Activated CD4-positive, alpha-beta T cell treated with anti-CD3 and anti-CD28 coated beads for 4 hours (primary cell): ENCODE measurements around the gene TASP1.
"Not testable (repeated sequence)": the region's sequence is repeated elsewhere in the genome, so short reads cannot be mapped to it uniquely, and the experiment has no call there.

ENCODE experiments used
- DNase-seq, 2 donors: peaks; one replicate each; pipeline ENCODE4 v3.0.0-alpha.2; 2020

Gene TASP1

GRCh38 chr20:13638496-13639149 is at the start of gene TASP1:
TSS of gene TASP1 (minus strand) at chr20:13638932. CDS start at chr20:13630078, 8,854 bp downstream.
- DNase-seq, result peak; percentile 97 to 98

GRCh38 chr20:13687815-13688214 is 49.1 kb upstream of the TASP1 start:
- DNase-seq, result no peak

GRCh38 chr20:13685623-13686022 is 46.9 kb upstream of the TASP1 start:
- DNase-seq, result no peak

- DNase-seq, result no peak
Observed at GRCh38 chr20:13684566-13685222, 46.0 kb upstream of the TASP1 start.

- DNase-seq, result no peak
Observed at GRCh38 chr20:13683833-13684232, 45.1 kb upstream of the TASP1 start.

GRCh38 chr20:13681248-13682125 is 42.8 kb upstream of the TASP1 start:
- no peak for DNase-seq

GRCh38 chr20:13678944-13679343 is 40.2 kb upstream of the TASP1 start:
- DNase-seq, result no peak

GRCh38 chr20:13677241-13677640 is 38.5 kb upstream of the TASP1 start:
- no peak for DNase-seq

GRCh38 chr20:13676682-13677081 is 38.0 kb upstream of the TASP1 start:
- DNase-seq, result no peak

- DNase-seq, result no peak
Observed at GRCh38 chr20:13672690-13673089, 34.0 kb upstream of the TASP1 start.

GRCh38 chr20:13671916-13672378 is 33.2 kb upstream of the TASP1 start:
- DNase-seq, result no peak

- DNase-seq, result no peak
Observed at GRCh38 chr20:13671512-13671911, 32.8 kb upstream of the TASP1 start.

GRCh38 chr20:13670160-13670559 is 31.4 kb upstream of the TASP1 start:
- DNase-seq, result no peak

- DNase-seq, result no peak
Observed at GRCh38 chr20:13665709-13666395, 27.1 kb upstream of the TASP1 start.

GRCh38 chr20:13661070-13661685 is 22.4 kb upstream of the TASP1 start:
- no peak for DNase-seq

GRCh38 chr20:13659288-13659687 is 20.6 kb upstream of the TASP1 start:
- no peak for DNase-seq

GRCh38 chr20:13658060-13658459 is 19.3 kb upstream of the TASP1 start:
- DNase-seq, result not testable (repeated sequence)

- DNase-seq, result no peak
Observed at GRCh38 chr20:13656721-13657368, 18.1 kb upstream of the TASP1 start.

GRCh38 chr20:13654463-13655023 is 15.8 kb upstream of the TASP1 start:
- no peak for DNase-seq

- no peak for DNase-seq
Observed at GRCh38 chr20:13650474-13650873, 11.7 kb upstream of the TASP1 start.
